Stimulated activated CD4-positive, alpha-beta T cell treated with anti-CD3 and anti-CD28 coated beads, Interleukin-1b, Interleukin-23, amount 100 ng/mL, for 1 hour (primary cell): ENCODE measurements around the gene SPATA18.
"Not testable (repeated sequence)": the region's sequence is repeated elsewhere in the genome, so short reads cannot be mapped to it uniquely, and the experiment has no call there.

Experiments
- DNase-seq, 2 donors: peaks; one replicate each; pipeline ENCODE4 v3.0.0-alpha.2; 2020; ENCODE audit warnings: low read depth in 2 of 2

Gene SPATA18

DNA sequence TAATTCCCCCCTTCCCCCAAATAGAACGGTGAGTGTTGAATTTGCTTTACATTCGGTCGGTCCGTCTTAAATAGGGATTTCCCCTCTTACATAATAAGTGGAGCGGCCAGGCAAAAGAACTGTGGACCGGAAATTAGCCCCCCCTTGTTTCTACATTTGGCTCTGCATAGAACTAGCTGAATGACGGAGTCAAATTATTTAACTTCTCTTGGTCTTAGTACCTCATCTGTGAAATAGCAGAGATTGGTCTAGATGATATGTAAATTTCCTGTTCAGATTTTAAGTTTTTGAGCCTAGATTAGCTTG is 1.3 kb downstream of the SPATA18 start:
- no peak for DNase-seq

GRCh38 chr4:52054254-52054653 is 3.1 kb downstream of the SPATA18 start:
- DNase-seq: no peak

GRCh38 chr4:52057196-52057595 is 6.1 kb downstream of the SPATA18 start:
- DNase-seq: no peak

DNA sequence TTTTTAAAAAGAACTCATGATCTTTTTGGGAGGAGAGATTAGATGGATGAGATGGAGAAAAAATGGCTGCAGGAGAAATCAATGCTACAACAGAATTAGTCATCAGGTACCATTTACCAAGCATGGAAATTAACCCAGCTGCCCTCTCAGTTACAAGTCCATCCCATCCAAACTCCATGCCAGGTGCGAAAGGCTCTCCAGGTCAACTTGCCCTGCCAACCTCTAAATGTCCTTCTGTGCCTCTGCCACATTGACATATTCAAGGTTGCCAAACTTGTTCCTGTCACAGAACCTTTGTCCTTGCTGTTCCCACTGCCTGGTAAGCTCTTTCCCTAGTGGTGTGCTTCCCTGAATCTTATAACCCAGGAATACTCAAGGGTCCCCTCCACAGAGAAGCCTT is 7.2 kb downstream of the SPATA18 start:
- DNase-seq: no peak

DNA sequence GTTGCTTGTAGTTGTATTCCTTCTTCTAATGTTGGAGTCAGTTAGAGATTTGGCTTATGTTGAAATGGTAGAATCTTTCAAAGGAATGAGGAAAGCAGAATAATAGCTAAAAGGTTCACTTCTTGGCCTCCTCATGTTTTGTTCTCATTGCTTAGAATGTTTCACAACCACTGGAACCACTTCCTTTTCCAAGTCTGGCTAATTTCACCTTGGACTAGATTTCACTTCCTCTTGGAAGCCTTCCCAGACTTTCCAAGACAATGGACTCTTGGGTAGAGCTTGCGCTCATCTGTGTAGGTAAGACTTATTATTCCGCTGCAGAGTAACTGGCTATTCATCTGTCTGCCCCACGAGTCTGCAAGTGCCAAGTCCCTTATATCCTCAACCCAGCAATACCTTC is 8.3 kb downstream of the SPATA18 start:
- DNase-seq: no peak

- no peak for DNase-seq
Observed at GRCh38 chr4:52069571-52069970, 18.5 kb downstream of the SPATA18 start.

GRCh38 chr4:52071791-52072546 is 20.9 kb downstream of the SPATA18 start:
- no peak for DNase-seq

GRCh38 chr4:52076731-52077130 is 25.6 kb downstream of the SPATA18 start:
- no peak for DNase-seq

- DNase-seq: no peak
Observed at GRCh38 chr4:52079659-52080058, 28.6 kb downstream of the SPATA18 start.

- no peak for DNase-seq
Observed at GRCh38 chr4:52081216-52081615, 30.1 kb downstream of the SPATA18 start.

DNA sequence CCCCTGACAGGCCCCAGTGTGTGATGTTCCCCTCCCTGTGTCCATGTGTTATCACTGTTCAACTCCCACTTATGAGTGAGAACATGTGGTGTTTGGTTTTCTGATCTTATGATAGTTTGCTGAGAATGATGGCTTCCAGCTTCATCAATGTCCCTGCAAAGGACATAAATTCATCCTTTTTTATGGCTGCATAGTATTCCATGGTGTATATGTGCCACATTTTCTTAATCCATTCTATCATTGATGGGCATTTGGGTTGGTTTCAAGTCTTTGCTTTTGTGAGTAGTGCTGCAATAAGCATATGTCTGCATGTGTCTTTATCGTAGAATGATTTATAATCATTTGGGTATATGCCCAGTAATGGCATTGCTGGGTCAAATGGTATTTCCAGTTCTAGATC is 35.3 kb downstream of the SPATA18 start:
- DNase-seq: not testable (repeated sequence)

- DNase-seq: no peak
Observed at GRCh38 chr4:52091801-52092200, 40.7 kb downstream of the SPATA18 start.

- no peak for DNase-seq
Observed at GRCh38 chr4:52093466-52093865, 42.4 kb downstream of the SPATA18 start.

DNA sequence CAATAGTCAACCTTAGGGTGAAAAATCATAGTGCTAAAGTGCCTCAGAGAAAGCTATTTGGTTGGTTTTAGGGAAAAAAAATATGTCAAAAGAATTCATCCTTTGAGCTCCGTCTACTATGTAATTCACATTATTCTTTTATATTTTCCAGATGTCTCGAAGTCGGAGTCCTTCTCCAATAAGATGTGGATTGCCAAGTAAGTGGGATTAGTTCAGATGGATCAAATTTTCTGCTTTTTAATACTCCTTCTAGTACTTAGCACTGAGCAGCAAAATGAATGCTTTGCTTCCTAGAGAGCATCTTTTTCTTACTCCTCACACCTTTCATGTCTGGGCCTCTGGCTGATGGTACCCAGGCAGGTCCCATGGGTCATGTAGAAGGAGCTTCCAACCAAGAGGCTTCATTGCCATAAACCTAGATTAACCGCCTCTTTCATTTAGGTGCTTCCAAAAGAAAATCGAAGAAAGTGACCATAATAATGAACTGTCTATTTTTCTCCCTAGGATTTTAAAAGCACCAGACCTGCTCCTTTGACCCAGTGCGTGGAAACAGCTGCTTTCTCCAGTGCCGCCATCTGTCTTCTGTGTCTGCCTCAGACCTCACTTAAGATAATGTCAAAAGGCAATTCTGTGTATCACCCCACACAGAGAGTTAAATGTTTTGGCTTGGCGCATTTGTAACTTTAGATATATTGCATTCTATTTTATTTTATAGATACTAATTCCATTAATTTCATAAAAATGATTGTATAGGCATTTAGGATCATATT is 43.5 kb downstream of the SPATA18 start:
- DNase-seq: no peak

GRCh38 chr4:52095374-52095773 is 44.3 kb downstream of the SPATA18 start:
- no peak for DNase-seq

DNA sequence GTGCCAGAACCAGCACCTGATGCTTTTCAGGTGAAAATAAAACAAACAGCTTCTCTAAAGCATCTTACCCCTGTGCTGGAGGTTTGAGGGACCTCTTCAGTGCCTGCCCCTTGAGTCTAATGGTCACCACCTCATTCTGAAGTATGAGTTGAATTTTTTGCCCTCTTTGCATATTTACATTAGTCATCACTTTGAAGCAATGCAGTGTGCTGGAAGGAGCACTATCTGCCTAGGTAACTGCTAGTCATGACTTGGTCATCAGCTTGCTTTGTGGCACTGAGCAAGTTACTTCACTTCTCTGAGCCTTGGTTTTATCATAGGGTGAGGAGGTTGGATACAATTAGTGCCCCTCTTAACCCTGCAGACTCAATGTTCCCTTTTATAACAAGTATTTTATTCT is 44.9 kb downstream of the SPATA18 start:
- DNase-seq: no peak

- DNase-seq: no peak
Observed at GRCh38 chr4:52098618-52099017, 47.5 kb downstream of the SPATA18 start.

- DNase-seq: no peak
Observed at GRCh38 chr4:52099860-52100461, 48.9 kb downstream of the SPATA18 start.

GRCh38 chr4:52102587-52102986 is 51.5 kb downstream of the SPATA18 start:
- DNase-seq: no peak

DNA sequence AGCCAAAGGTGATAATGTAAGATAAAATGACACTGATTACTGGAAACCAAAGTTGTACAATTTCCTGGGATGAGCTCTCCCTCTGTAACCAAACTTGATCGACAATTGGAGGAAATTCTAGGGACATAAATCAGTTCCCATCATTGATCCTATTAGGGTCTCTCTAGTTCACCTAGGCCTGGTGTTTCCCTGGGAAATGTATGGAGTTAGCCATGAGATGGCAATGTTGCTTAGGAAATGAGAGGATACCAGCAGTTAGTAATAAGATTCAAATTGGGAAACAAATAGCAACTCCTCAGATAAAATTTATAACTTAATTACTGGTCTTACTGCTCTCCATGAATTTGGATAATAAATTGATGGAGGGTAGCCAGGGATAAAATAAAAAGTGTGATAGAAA is 52.2 kb downstream of the SPATA18 start:
- no peak for DNase-seq

GRCh38 chr4:52105276-52105675 is 54.2 kb downstream of the SPATA18 start:
- no peak for DNase-seq

GRCh38 chr4:52106191-52106590 is 55.1 kb downstream of the SPATA18 start:
- no peak for DNase-seq

- no peak for DNase-seq
Observed at GRCh38 chr4:52106660-52107059, 55.6 kb downstream of the SPATA18 start.
